NB4 (cell line): ENCODE results near the gene SEMA5A.

Source experiments
- CTCF ChIP-seq: IDR thresholded peaks from one replicate; pipeline ENCODE4 v1.5.1; 2012; ENCODE audit warnings: low read depth, low read length
- MAX ChIP-seq: IDR thresholded peaks from 2 replicates; pipeline ENCODE4 v1.6.1; 2011; ENCODE audit warnings: low read depth, low read length
- POLR2A ChIP-seq: IDR thresholded peaks from 2 replicates; pipeline ENCODE4 v1.6.1; 2011; ENCODE audit warnings: mild to moderate bottlenecking; ENCODE audit not compliant: insufficient read length; ENCODE audit errors: extremely low read depth

GRCh38 chr5:9505225-9505624 lies 40.6 kb downstream of the SEMA5A start:
- TF ChIP-seq POLR2A (no peak), CTCF (no peak), MAX (no peak)
